ENCODE measurements around the gene RWDD3.

RWDD3 gene

DNA sequence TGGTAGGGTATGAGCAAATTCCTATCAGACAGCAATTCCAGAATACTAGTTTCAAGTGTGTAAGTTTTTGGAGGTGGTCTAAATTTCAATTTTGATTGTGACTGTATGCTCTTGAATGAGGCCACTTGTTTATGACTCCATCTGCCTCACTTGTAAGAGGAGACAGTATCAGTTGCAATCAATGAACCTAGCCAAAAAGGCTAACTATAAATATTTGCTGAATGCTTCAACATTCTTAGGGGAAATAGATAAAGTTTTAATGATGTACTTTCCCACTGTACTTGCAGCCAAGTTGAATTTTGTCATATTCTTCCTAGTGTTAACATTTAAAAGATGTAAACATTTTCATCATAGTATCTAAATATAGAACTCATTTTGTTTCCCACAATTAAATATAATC, 32.1 kb upstream of the RWDD3 start:
- in situ Hi-C loops (cut with HindIII; ENCODE audit: low sequenced_read_pairs) = no loop called here
- no peak for DNase-seq (ENCODE audit: low read depth, low spot score)
- H3K4me3 ChIP-seq (ENCODE audit: low read depth, low read length) = no peak overlapping the region
- TF ChIP-seq CTCF (IDR thresholded peaks at IDR 0.05; ENCODE audit: low read depth, low read length) = no peak

DNA sequence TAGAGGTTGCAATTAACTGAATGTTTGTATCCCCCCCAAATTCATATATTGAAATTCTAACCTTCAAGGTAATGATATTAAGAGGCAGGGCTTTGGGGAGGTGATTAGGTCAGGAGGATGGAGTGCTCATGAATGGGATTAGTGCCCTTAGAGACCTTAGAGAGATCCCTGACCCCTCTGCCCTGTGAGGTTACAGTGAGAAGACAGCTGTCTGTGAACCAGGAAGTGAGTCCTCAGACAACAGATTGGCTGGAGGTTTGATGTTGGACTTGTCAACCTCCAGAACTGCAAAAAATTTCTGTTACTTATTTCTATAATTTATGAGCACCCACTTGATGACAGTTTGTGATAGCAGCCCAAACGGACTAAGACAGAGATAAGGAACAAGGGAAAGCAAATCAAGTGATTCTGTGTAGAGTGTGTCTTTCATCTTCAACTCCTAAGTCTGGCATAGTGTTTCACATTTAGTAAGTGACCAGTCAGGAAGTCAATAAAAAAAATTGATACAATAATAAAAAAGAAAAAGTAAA, 30.0 kb upstream of the RWDD3 start:
- in situ Hi-C loops (cut with HindIII; ENCODE audit: low sequenced_read_pairs) = no loop called here
- H3K4me3 ChIP-seq (ENCODE audit: low read depth, low read length) = no peak overlapping the region
- no peak for DNase-seq (ENCODE audit: low read depth, low spot score)
- no peak for TF ChIP-seq CTCF (IDR thresholded peaks at IDR 0.05; ENCODE audit: low read depth, low read length)

GRCh38 chr1:95206514-95206913, 27.5 kb upstream of the RWDD3 start:
- no peak for DNase-seq (ENCODE audit: low read depth, low spot score)
- in situ Hi-C loops (cut with HindIII; ENCODE audit: low sequenced_read_pairs) = no loop called here
- no peak for TF ChIP-seq CTCF (IDR thresholded peaks at IDR 0.05; ENCODE audit: low read depth, low read length)
- H3K4me3 ChIP-seq (ENCODE audit: low read depth, low read length) = no peak overlapping the region

DNA sequence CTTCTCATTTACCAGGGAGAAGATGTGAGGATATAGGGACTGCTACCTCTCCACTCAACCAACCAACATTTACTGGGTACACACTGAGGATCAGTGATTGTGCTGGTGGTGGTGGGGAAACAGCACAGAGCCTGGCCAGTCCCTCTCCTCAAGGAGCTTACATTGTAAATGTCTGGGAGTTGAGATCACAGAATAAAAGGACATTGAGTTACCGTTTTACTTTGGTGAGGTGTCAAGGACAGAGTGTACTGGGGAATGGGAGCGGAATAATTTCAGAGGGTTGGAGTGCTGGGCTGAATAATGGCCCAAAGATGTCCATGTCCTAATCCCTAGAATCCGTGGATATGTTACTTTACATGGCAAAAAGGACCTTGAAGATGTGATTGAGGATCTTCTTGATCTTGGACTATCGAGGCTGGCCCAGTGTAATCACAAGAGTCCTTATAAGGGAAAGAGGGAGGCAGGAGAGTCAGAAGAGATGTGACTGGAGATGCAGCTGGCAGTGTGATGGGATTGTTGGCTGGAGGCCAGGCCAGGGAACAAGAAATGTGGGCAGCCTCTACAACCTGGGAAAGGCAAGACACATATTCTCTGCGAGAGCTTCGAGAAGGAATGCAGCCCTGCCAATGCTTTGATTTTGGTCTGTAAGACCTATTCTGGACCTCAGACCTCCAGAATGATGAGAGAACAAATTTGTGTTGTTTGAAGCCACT, 26.6 kb upstream of the RWDD3 start:
- in situ Hi-C loops (cut with HindIII; ENCODE audit: low sequenced_read_pairs) = no loop called here
- no peak for DNase-seq (ENCODE audit: low read depth, low spot score)
- no peak for TF ChIP-seq CTCF (IDR thresholded peaks at IDR 0.05; ENCODE audit: low read depth, low read length)

DNA sequence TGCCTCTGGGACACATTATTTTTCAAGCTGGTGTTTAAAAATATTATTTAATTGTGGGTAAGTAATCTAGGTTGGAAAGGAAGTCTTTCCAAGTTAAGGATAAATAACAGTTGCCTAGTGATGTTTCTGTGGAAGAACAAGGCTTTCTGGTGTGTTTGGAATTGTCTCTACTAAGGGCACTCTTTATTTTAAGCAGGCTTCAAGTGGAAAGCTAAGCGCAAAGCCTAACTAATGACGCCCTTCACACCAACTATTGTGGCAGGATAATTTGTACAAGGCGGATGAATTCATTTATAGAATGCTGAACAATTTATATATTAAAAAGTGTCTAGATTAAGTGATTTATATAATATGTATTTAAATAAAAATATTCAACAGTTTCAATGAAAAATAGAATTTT, 25.1 kb upstream of the RWDD3 start:
- TF ChIP-seq CTCF (IDR thresholded peaks at IDR 0.05; ENCODE audit: low read depth, low read length) = no peak
- DNase-seq (ENCODE audit: low read depth, low spot score) = no peak
- no peak overlapping the region for H3K4me3 ChIP-seq (ENCODE audit: low read depth, low read length)
- in situ Hi-C loops (cut with HindIII; ENCODE audit: low sequenced_read_pairs) = no loop called here

More for the DNA sequence above, 26.6 kb upstream of the RWDD3 start:
- H3K4me3 ChIP-seq (ENCODE audit: low read depth, low read length) = no peak overlapping the region

- in situ Hi-C loops (cut with HindIII; ENCODE audit: low sequenced_read_pairs) = no loop called here
- no peak overlapping the region for H3K4me3 ChIP-seq (ENCODE audit: low read depth, low read length)
- no peak for DNase-seq (ENCODE audit: low read depth, low spot score)
- no peak for TF ChIP-seq CTCF (IDR thresholded peaks at IDR 0.05; ENCODE audit: low read depth, low read length)
Observed at GRCh38 chr1:95209291-95209690, 24.7 kb upstream of the RWDD3 start.
